OCI-LY7 (cell line): Measurements from ENCODE around the gene HIRIP3.

Source experiments
- EZH2phosphoT487 ChIP-seq: fragments of 200-600 bp; sonication (generic); IDR thresholded peaks from 2 replicates; pipeline ENCODE4 v1.6.1; 2018; ENCODE audit warnings: low read depth, borderline replicate concordance, mild to moderate bottlenecking, mixed run types, antibody characterized with exemption, low read length, moderate library complexity, mixed read lengths
- TF ChIP-seq, protein P1 (sequence below): fragments of 200-600 bp; sonication (generic); conservative IDR thresholded peaks from 2 replicates; pipeline ENCODE4 v1.5.1; 2014; ENCODE audit warnings: mild to moderate bottlenecking, antibody characterized with exemption, low read length, moderate library complexity, mixed read lengths

DNA sequence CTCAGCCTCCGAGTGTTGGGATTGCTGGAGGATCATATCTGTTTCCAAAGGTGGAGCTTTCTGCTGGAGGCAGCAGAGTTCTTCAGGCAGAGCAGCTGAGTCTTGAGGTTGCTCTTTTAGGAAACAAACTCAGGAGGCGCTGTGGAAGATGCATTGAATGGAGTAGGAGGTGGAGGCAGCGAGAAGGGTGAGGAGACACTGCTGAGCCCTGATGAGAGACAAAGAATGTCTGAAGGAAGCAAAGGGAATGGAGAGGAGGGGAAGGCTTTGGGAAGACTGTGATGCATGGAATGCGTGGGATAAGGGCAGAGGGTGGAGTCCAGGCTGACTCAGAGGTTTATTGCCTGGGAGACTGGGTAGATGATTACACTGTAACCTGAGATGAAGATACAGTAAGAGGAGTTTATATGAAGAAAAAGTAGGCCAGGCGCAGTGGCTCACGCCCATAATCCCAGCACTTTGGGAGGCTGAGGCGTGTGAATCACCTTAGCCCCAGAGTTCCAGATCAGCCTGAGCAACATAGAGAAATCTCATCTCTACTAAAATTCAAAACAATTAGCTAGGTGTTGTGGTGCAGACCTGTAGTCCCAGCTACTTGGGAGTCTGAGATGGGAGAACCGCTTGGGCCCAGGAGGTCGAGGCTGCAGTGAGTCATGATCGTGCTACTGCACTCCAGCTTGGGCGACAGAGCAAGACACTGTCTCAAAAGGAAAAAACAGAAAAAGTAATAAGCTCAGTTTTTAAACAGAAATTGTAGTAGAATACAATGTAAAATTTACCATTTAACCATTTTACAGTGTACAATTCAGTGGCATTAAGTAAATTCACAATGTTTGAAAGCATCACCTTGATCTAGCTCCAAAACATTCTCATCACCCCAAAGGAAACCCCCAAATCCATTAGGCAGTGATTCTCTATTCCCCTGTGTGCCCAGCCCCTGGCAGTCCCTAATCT is 51.3 kb downstream of the HIRIP3 start:
- TF ChIP-seq, protein P1, sequence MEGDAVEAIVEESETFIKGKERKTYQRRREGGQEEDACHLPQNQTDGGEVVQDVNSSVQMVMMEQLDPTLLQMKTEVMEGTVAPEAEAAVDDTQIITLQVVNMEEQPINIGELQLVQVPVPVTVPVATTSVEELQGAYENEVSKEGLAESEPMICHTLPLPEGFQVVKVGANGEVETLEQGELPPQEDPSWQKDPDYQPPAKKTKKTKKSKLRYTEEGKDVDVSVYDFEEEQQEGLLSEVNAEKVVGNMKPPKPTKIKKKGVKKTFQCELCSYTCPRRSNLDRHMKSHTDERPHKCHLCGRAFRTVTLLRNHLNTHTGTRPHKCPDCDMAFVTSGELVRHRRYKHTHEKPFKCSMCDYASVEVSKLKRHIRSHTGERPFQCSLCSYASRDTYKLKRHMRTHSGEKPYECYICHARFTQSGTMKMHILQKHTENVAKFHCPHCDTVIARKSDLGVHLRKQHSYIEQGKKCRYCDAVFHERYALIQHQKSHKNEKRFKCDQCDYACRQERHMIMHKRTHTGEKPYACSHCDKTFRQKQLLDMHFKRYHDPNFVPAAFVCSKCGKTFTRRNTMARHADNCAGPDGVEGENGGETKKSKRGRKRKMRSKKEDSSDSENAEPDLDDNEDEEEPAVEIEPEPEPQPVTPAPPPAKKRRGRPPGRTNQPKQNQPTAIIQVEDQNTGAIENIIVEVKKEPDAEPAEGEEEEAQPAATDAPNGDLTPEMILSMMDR: 0 out of 2 replicates have a peak, but pooled peaks have one; percentile 27
- TF ChIP-seq EZH2phosphoT487: no peak
